HCT116 (cell line): ENCODE measurements around the gene DDX41. TPM values are rescaled to one million over a fixed set of nuclear protein-coding genes. Genes with fewer than 3 reads are reported as not detected.

Source experiments
- ATAC-seq: fragments of 200-7000 bp; cut with Tn5 transposase; 2 replicates; pipeline ENCODE4 v1.9.1; 2020; ENCODE audit warnings: mild to moderate bottlenecking, moderate library complexity
- BruUV-seq: library from RNA; stranded (reverse); fragments of 400-500 nt; replicated peaks from 2 replicates; lab custom pipeline; 2021; lab: Mats Ljungman, UMichigan
- CTCF ChIA-PET: fragments of 300-600 bp; sonication (Branson Sonifier 250); formaldehyde crosslinking; loops from one replicate; lab custom pipeline; 2021; ENCODE audit warnings: antibody characterized with exemption; lab: Charles Lee
- POLR2A ChIA-PET: fragments of 300-600, 350-600 bp; sonication (Branson Sonifier 250); formaldehyde crosslinking; loops from one replicate; lab custom pipeline; 2021; ENCODE audit warnings: antibody characterized with exemption; lab: Charles Lee
- RAD21 ChIA-PET, 2 experiments: fragments of 300-600 bp; sonication (Branson Sonifier 250); formaldehyde crosslinking; loops; one replicate each; lab custom pipeline; 2023; ENCODE audit warnings: low total read pairs in 2 of 2; ENCODE audit not compliant: uncharacterized antibody in 2 of 2, unreplicated experiment in 2 of 2, low non-redundant PET in 1 of 2; lab: Charles Lee
- DNase-seq: peaks from one replicate; pipeline ENCODE4 v3.0.0-alpha.2; 2010; ENCODE audit warnings: low read depth, low spot score
- H2AFZ ChIP-seq: fragments of 200-600 bp; shearing (Covaris generic), sonication (generic); 2 replicates; pipeline ENCODE4 v1.6.1; 2017; ENCODE audit warnings: low read depth, mixed run types, mixed read lengths, antibody characterized with exemption, low read length; ENCODE audit not compliant: poor library complexity, severe bottlenecking
- H3K27ac ChIP-seq: 2 replicates; pipeline ENCODE4 v1.5.1; 2012; ENCODE audit warnings: low read depth, low read length
- H3K27me3 ChIP-seq: fragments of 200-600 bp; sonication (generic); 2 replicates; pipeline ENCODE4 v1.6.1; 2016; ENCODE audit warnings: mixed run types, low read length, mixed read lengths; ENCODE audit not compliant: insufficient read depth
- H3K36me3 ChIP-seq, 2 experiments: fragments of 200-500 bp in 1 of 2; fragments of 200-600 bp in 1 of 2; sonication (Bioruptor generic) in 1 of 2; sonication (generic) in 1 of 2; 2 replicates each; pipeline versions ENCODE4 v1.5.1 to v1.6.1; 2014 to 2016; ENCODE audit warnings: low read length in 2 of 2, inconsistent platforms in 1 of 2, mixed read lengths in 1 of 2, mixed run types in 1 of 2; ENCODE audit not compliant: insufficient read depth in 2 of 2, control insufficient read depth in 1 of 2
- H3K4me1 ChIP-seq, 2 experiments: fragments of 200-600 bp in 1 of 2; sonication (generic) in 1 of 2; 2 replicates each; pipeline versions ENCODE4 v1.5.1 to v1.6.1; 2012 to 2017; ENCODE audit warnings: low read length in 2 of 2, inconsistent platforms in 1 of 2, mild to moderate bottlenecking in 1 of 2, mixed read lengths in 1 of 2, mixed run types in 1 of 2, moderate library complexity in 1 of 2; ENCODE audit not compliant: insufficient read depth in 2 of 2, control insufficient read depth in 1 of 2
- H3K4me2 ChIP-seq: fragments of 200-600 bp; sonication (generic); 2 replicates; pipeline ENCODE4 v1.6.1; 2017; ENCODE audit warnings: mixed run types, low read length, mixed read lengths
- H3K4me3 ChIP-seq, 2 experiments: fragments of 200-600 bp in 1 of 2; sonication (generic) in 1 of 2; replicated peaks in 1 of 2; 2 replicates each; pipeline ENCODE4 v1.5.1; 2011 to 2016; ENCODE audit warnings: low read length in 2 of 2, control low read depth in 1 of 2, low read depth in 1 of 2, mild to moderate bottlenecking in 1 of 2, mixed read lengths in 1 of 2, mixed run types in 1 of 2
- H3K79me2 ChIP-seq: fragments of 200-600 bp; sonication (generic); 2 replicates; pipeline ENCODE4 v1.6.1; 2017; ENCODE audit warnings: mild to moderate bottlenecking, mixed run types, low read length, moderate library complexity, mixed read lengths; ENCODE audit not compliant: insufficient read depth
- H3K9ac ChIP-seq: fragments of 200-600 bp; sonication (generic); 2 replicates; pipeline ENCODE4 v1.6.1; 2016; ENCODE audit warnings: low read length, mixed read lengths
- H3K9me2 ChIP-seq: fragments of 200-600 bp; sonication (generic), shearing (Covaris generic); 2 replicates; pipeline ENCODE4 v1.6.1; 2017; ENCODE audit warnings: mixed run types, mild to moderate bottlenecking, moderate library complexity; ENCODE audit not compliant: insufficient read depth
- H3K9me3 ChIP-seq, 2 experiments: fragments of 200-500 bp in 1 of 2; fragments of 200-600 bp in 1 of 2; sonication (Bioruptor generic) in 1 of 2; sonication (generic) in 1 of 2; 2 replicates each; pipeline ENCODE4 v1.6.1; 2014 to 2017; ENCODE audit warnings: low read length in 2 of 2, mixed read lengths in 2 of 2, inconsistent platforms in 1 of 2, low read depth in 1 of 2, mild to moderate bottlenecking in 1 of 2, mixed run types in 1 of 2, moderate library complexity in 1 of 2; ENCODE audit not compliant: control insufficient read depth in 1 of 2, insufficient read depth in 1 of 2
- H4K20me1 ChIP-seq: fragments of 200-600 bp; sonication (generic), shearing (Covaris generic); 2 replicates; pipeline ENCODE4 v1.6.1; 2017; ENCODE audit warnings: mixed run types, mild to moderate bottlenecking, moderate library complexity; ENCODE audit not compliant: insufficient read depth
- ATF3 ChIP-seq: IDR thresholded peaks from 2 replicates; pipeline ENCODE4 v1.6.1; 2012
- CBX3 ChIP-seq: IDR thresholded peaks from 2 replicates; pipeline ENCODE4 v1.6.1; 2012; ENCODE audit warnings: low read depth
- CEBPB ChIP-seq: IDR thresholded peaks from 2 replicates; pipeline ENCODE4 v1.6.1; 2012; ENCODE audit warnings: low read depth
- CTCF ChIP-seq, 3 experiments: fragments of 200-600 bp in 1 of 3; sonication (generic) in 1 of 3; IDR thresholded peaks in 2 of 3; conservative IDR thresholded peaks in 1 of 3; 2 replicates each; pipeline ENCODE4 v1.5.1; 2012 to 2017; ENCODE audit warnings: low read depth in 2 of 3, low read length in 2 of 3, antibody characterized with exemption in 1 of 3, borderline replicate concordance in 1 of 3, control low read depth in 1 of 3, mild to moderate bottlenecking in 1 of 3, mixed read lengths in 1 of 3, mixed run types in 1 of 3, moderate library complexity in 1 of 3; ENCODE audit not compliant: insufficient read depth in 1 of 3
- EGR1 ChIP-seq: IDR thresholded peaks from 2 replicates; pipeline ENCODE4 v1.6.1; 2012; ENCODE audit warnings: low read depth
- ELF1 ChIP-seq: IDR thresholded peaks from 2 replicates; pipeline ENCODE4 v1.6.1; 2012; ENCODE audit warnings: low read depth, borderline replicate concordance
- EZH2 ChIP-seq: fragments of 200-600 bp; sonication (generic); IDR thresholded peaks from 2 replicates; pipeline ENCODE4 v1.6.1; 2017; ENCODE audit warnings: antibody characterized with exemption, mixed run types
- JUND ChIP-seq: IDR thresholded peaks from 2 replicates; pipeline ENCODE4 v1.6.1; 2012
- MAX ChIP-seq: IDR thresholded peaks from 2 replicates; pipeline ENCODE4 v1.6.1; 2012
- POLR2A ChIP-seq: IDR thresholded peaks from 2 replicates; pipeline ENCODE4 v1.7.0; 2011; ENCODE audit warnings: borderline replicate concordance; ENCODE audit not compliant: insufficient read depth, insufficient read length; ENCODE audit errors: extremely low read depth
- POLR2AphosphoS5 ChIP-seq: IDR thresholded peaks from 2 replicates; pipeline ENCODE4 v1.6.1; 2011; ENCODE audit warnings: mild to moderate bottlenecking, low read depth, low read length, moderate library complexity
- REST ChIP-seq: IDR thresholded peaks from 2 replicates; pipeline ENCODE4 v1.6.1; 2012; ENCODE audit warnings: low read depth
- SP1 ChIP-seq: IDR thresholded peaks from 2 replicates; pipeline ENCODE4 v1.6.1; 2012; ENCODE audit warnings: low read depth
- TCF7L2 ChIP-seq: IDR thresholded peaks from 2 replicates; pipeline ENCODE4 v1.7.0; 2011; ENCODE audit warnings: borderline replicate concordance, inconsistent platforms; ENCODE audit not compliant: insufficient read depth, insufficient read length; ENCODE audit errors: extremely low read depth
- YY1 ChIP-seq: IDR thresholded peaks from 2 replicates; pipeline ENCODE4 v1.6.1; 2011; ENCODE audit warnings: low read length, low read depth, moderate library complexity, mild to moderate bottlenecking; ENCODE audit not compliant: insufficient replicate concordance; ENCODE audit errors: extremely low read depth
- ZBTB33 ChIP-seq: IDR thresholded peaks from 2 replicates; pipeline ENCODE4 v1.6.1; 2011; ENCODE audit warnings: mild to moderate bottlenecking, low read length, moderate library complexity; ENCODE audit not compliant: insufficient replicate concordance; ENCODE audit errors: extremely low read depth
- ZFX ChIP-seq: fragments of 450-650 bp; IDR thresholded peaks from 2 replicates; pipeline ENCODE4 v1.6.1; 2017
- ZNF274 ChIP-seq: fragments of 200-500 bp; sonication (Bioruptor generic); IDR thresholded peaks from 2 replicates; pipeline ENCODE4 v1.6.1; 2014; ENCODE audit warnings: mild to moderate bottlenecking, low read depth, low read length, inconsistent platforms
- intact Hi-C: fragments of 100-400 bp; cut with micrococcal nuclease; formaldehyde crosslinking; loops from 2 replicates; pipeline ENCODE4 v1.10.0; 2022
- total RNA-seq: library from RNA; stranded (reverse); gene quantifications from one replicate; pipeline ENCODE4 v1.2.1, GENCODE V29; 2021; ENCODE audit not compliant: unreplicated experiment

DDX41 gene
- total RNA-seq, 1 experiment from 2014 or later, result 141 TPM

GRCh38 chr5:177501874-177502678, 14.7 kb downstream of the DDX41 start:
- H3K27ac ChIP-seq, result no peak overlapping the region
- peaks cover 2% of the 10 kb centered on the region for H3K79me2 ChIP-seq
- no TSS peak for BruUV-seq
- peaks cover 8 to 21% of the 10 kb centered on the region in 2 experiments; a peak in 3 of 4 replicates for H3K4me1 ChIP-seq
- no peak overlapping the region for H3K4me3 ChIP-seq
- ChIA-PET POLR2A (no interaction called here), CTCF (interaction anchor here (0.8 to 2.0 kb wide), 8 partner anchors 10 to 388 kb away, joined by 3 to 17 read pairs (median 6); partner anchors contain the start of gene DDX41), RAD21 (interaction anchor here in 1 of 2 experiments (1.8 kb wide), 1 partner anchor 112 kb away, joined by 5 read pairs; no protein-coding TSS in a partner anchor)
- H3K9me3 ChIP-seq, result no peaks in the 10 kb centered on the region
- H3K4me2 ChIP-seq, result no peak overlapping the region
- no peak for DNase-seq
- no peaks in the 10 kb centered on the region for H3K9me2 ChIP-seq
- intact Hi-C loops, result loop anchor here (1.0 to 5.0 kb wide), 3 partner anchors 112 to 387 kb away; partner anchors contain the start of genes PRELID1 and RAB24
- H2AFZ ChIP-seq, result no peak overlapping the region
- ATAC-seq, result no peak
- H3K9ac ChIP-seq, result no peak overlapping the region
- no peaks in the 10 kb centered on the region for H3K36me3 ChIP-seq
- no peaks in the 10 kb centered on the region for H4K20me1 ChIP-seq
- no peaks in the 10 kb centered on the region for H3K27me3 ChIP-seq
- no peak for TF ChIP-seq POLR2AphosphoS5
- no peak for TF ChIP-seq ATF3
- no peak for TF ChIP-seq EZH2
- no peak for TF ChIP-seq YY1
- TF ChIP-seq POLR2A, result no peak
- TF ChIP-seq EGR1, result no peak
- TF ChIP-seq JUND, result no peak
- TF ChIP-seq ZBTB33, result no peak
- no peak for TF ChIP-seq CTCF (IDR thresholded peaks at IDR 0.05 in 2 of 3, conservative IDR thresholded peaks at IDR 0.05 in 1 of 3; ENCODE audit: borderline replicate concordance in 1 of 3, insufficient read depth in 1 of 3, low read depth in 2 of 3, low read length in 2 of 3)
- TF ChIP-seq CEBPB, result no peak
- TF ChIP-seq TCF7L2, result no peak
- TF ChIP-seq SP1, result no peak
- no peak for TF ChIP-seq CBX3
- no peak for TF ChIP-seq MAX
- no peak for TF ChIP-seq ZNF274
- TF ChIP-seq ELF1, result no peak
- TF ChIP-seq REST, result no peak
- no peak for TF ChIP-seq ZFX
